ENCODE results near the gene POC1B.

Gene POC1B

DNA sequence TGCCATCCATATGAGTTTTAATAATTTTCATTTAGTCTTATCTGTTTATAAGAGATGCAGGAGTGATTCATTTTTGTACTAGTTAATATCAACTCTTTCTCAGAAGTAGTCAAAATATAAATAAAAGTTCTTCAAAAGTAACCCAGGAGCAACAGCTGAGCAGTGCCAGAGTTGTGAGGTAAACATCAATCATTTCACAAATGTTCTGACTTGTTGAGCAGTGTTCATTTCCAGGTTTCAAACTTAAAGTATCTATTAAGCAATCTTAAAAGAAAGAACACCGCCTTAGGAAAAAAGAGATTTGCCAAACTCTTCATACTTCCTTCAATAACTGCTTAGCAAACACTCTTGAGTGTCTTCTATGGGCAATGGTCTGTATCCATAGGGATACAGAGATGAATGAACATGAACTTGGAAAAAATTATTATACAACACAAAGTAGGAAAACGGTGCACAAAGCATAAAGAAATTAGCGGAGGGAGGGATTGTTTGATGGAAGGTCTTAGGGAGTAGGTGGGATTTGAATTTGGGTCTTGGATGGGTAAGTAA is 41.9 kb upstream of the POC1B start:
- no peak overlapping the region for H3K9ac ChIP-seq (ENCODE audit: insufficient read length, low read depth)

DNA sequence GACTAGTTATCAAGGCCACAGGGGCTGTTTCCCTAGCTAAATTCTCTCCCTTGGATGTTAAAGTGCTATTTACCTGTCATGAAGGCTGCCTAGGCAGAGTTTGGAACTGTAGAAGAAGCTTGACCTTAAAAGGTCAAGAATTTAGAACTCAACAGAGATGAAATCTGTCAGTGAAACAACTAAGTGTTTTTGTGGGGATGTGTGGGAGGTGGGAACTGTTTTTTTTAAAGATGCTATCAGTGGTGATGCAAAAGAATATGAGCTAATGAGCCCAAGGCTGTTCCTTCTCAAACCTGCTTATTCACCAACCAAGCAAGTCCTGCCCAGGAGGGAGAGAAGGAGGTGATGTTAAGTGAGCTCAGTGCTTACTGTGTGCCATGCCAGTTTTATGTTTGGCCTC is 40.8 kb upstream of the POC1B start:
- H3K9ac ChIP-seq (ENCODE audit: insufficient read length, low read depth), result no peak overlapping the region
- DNase-seq (ENCODE audit: low read depth, low spot score), result no peak
- H3K27me3 ChIP-seq (ENCODE audit: insufficient read depth, insufficient read length), result no peaks in the 10 kb centered on the region
- no peaks in the 10 kb centered on the region for H3K36me3 ChIP-seq (ENCODE audit: insufficient read depth, insufficient read length, low read length)
- H3K4me1 ChIP-seq (ENCODE audit: insufficient read depth, insufficient read length), result no peaks in the 10 kb centered on the region
- TF ChIP-seq YY1 (IDR thresholded peaks at IDR 0.05; ENCODE audit: insufficient read depth, insufficient read length) (no peak), SUZ12 (IDR thresholded peaks at IDR 0.05; ENCODE audit: extremely low read depth, insufficient read depth, insufficient read length) (no peak), ZNF274 (IDR thresholded peaks at IDR 0.05; ENCODE audit: low read depth, low read length) (no peak)
- no peak overlapping the region for H3K4me3 ChIP-seq (ENCODE audit: insufficient read length, low read depth)
- H3K9me3 ChIP-seq (ENCODE audit: insufficient read depth, low read length), result no peaks in the 10 kb centered on the region

More for the DNA sequence above, 41.9 kb upstream of the POC1B start:
- no peak for DNase-seq (ENCODE audit: low read depth, low spot score)
- no peaks in the 10 kb centered on the region for H3K27me3 ChIP-seq (ENCODE audit: insufficient read depth, insufficient read length)
- H3K4me3 ChIP-seq (ENCODE audit: insufficient read length, low read depth), result no peak overlapping the region
- H3K9me3 ChIP-seq (ENCODE audit: insufficient read depth, low read length), result no peaks in the 10 kb centered on the region
- no peaks in the 10 kb centered on the region for H3K4me1 ChIP-seq (ENCODE audit: insufficient read depth, insufficient read length)
- H3K36me3 ChIP-seq (ENCODE audit: insufficient read depth, insufficient read length, low read length), result no peaks in the 10 kb centered on the region
- TF ChIP-seq SUZ12 (IDR thresholded peaks at IDR 0.05; ENCODE audit: extremely low read depth, insufficient read depth, insufficient read length) (no peak), YY1 (IDR thresholded peaks at IDR 0.05; ENCODE audit: insufficient read depth, insufficient read length) (no peak), ZNF274 (IDR thresholded peaks at IDR 0.05; ENCODE audit: low read depth, low read length) (no peak)

DNA sequence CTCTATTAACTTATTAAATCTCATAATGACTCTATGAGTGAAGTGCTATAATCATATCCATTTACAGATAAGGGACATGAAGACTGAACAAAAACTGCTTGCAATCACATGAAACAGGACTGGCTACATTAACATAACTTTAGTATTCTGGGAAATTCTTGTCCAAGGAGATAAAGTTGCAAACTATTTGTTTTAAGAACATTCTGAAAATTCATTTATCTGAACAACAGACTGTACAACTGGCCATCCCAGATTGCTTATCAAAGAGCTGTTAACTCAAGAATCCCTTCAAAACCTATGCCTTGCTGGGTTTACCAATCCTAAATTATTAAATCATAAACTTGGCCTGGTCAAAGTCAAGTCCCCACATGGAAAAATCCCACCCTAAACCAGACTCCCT is 39.2 kb upstream of the POC1B start:
- Histone ChIP-seq H3K4me3 (ENCODE audit: insufficient read length, low read depth) (no peak overlapping the region), H3K9me3 (ENCODE audit: insufficient read depth, low read length) (no peaks in the 10 kb centered on the region)

DNA sequence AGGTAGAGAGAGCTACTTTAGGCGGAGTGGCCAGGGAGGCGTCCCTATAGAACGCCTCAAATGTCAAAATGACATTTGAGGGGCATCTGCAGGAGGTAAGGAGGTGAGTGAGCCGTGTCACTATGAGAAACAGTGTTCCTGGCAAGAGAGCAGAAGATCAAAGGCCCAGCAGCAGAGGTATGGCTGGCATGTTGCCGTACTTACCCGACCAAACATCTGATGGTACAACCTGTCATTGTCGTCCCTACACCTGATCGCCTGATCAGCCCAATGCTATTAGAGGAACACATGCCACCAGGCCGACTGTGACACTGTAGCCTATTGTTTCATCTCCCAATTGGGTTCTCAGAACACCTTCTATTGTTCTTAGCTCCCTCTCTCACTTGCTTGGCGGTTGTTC is 33.9 kb upstream of the POC1B start:
- no peaks in the 10 kb centered on the region for H3K4me1 ChIP-seq (ENCODE audit: insufficient read depth, insufficient read length)
- H3K27me3 ChIP-seq (ENCODE audit: insufficient read depth, insufficient read length), result no peaks in the 10 kb centered on the region
- TF ChIP-seq ZNF274 (IDR thresholded peaks at IDR 0.05; ENCODE audit: low read depth, low read length) (no peak), SUZ12 (IDR thresholded peaks at IDR 0.05; ENCODE audit: extremely low read depth, insufficient read depth, insufficient read length) (no peak), YY1 (IDR thresholded peaks at IDR 0.05; ENCODE audit: insufficient read depth, insufficient read length) (no peak)
- no peak overlapping the region for H3K4me3 ChIP-seq (ENCODE audit: insufficient read length, low read depth)
- H3K9me3 ChIP-seq (ENCODE audit: insufficient read depth, low read length), result no peaks in the 10 kb centered on the region
- DNase-seq (ENCODE audit: low read depth, low spot score), result no peak
- H3K36me3 ChIP-seq (ENCODE audit: insufficient read depth, insufficient read length, low read length), result no peaks in the 10 kb centered on the region
- H3K9ac ChIP-seq (ENCODE audit: insufficient read length, low read depth), result no peak overlapping the region

More for the DNA sequence above, 39.2 kb upstream of the POC1B start:
- H3K27me3 ChIP-seq (ENCODE audit: insufficient read depth, insufficient read length), result no peaks in the 10 kb centered on the region
- H3K9ac ChIP-seq (ENCODE audit: insufficient read length, low read depth), result no peak overlapping the region
- H3K36me3 ChIP-seq (ENCODE audit: insufficient read depth, insufficient read length, low read length), result no peaks in the 10 kb centered on the region
- no peak for DNase-seq (ENCODE audit: low read depth, low spot score)
- no peaks in the 10 kb centered on the region for H3K4me1 ChIP-seq (ENCODE audit: insufficient read depth, insufficient read length)
- TF ChIP-seq SUZ12 (IDR thresholded peaks at IDR 0.05; ENCODE audit: extremely low read depth, insufficient read depth, insufficient read length), result no peak
- no peak for TF ChIP-seq ZNF274 (IDR thresholded peaks at IDR 0.05; ENCODE audit: low read depth, low read length)
- no peak for TF ChIP-seq YY1 (IDR thresholded peaks at IDR 0.05; ENCODE audit: insufficient read depth, insufficient read length)

DNA sequence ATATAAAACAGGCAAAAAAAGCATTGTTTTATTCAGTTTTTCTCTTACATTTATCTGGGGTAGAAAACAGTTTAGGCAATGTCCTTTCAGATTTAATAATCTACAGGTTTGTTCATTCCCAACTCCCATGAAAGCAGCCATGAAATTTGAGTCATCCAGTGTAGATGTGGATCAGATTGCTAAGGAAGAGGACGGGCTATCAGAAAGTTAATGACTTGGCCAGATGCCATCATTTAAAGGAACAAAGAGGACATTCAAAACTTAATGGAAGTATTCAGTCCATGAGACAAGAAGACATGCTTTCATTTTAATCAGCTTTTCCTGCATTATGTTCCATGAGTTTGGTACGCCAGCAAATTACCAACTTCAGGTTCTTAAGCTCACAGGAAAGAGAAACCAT is 31.1 kb upstream of the POC1B start:
- no peak overlapping the region for H3K9ac ChIP-seq (ENCODE audit: insufficient read length, low read depth)
- DNase-seq (ENCODE audit: low read depth, low spot score), result no peak
- TF ChIP-seq ZNF274 (IDR thresholded peaks at IDR 0.05; ENCODE audit: low read depth, low read length) (no peak), YY1 (IDR thresholded peaks at IDR 0.05; ENCODE audit: insufficient read depth, insufficient read length) (no peak), SUZ12 (IDR thresholded peaks at IDR 0.05; ENCODE audit: extremely low read depth, insufficient read depth, insufficient read length) (no peak)
- H3K27me3 ChIP-seq (ENCODE audit: insufficient read depth, insufficient read length), result no peaks in the 10 kb centered on the region
- no peaks in the 10 kb centered on the region for H3K9me3 ChIP-seq (ENCODE audit: insufficient read depth, low read length)
- no peaks in the 10 kb centered on the region for H3K4me1 ChIP-seq (ENCODE audit: insufficient read depth, insufficient read length)
- H3K36me3 ChIP-seq (ENCODE audit: insufficient read depth, insufficient read length, low read length), result no peaks in the 10 kb centered on the region
- no peak overlapping the region for H3K4me3 ChIP-seq (ENCODE audit: insufficient read length, low read depth)

DNA sequence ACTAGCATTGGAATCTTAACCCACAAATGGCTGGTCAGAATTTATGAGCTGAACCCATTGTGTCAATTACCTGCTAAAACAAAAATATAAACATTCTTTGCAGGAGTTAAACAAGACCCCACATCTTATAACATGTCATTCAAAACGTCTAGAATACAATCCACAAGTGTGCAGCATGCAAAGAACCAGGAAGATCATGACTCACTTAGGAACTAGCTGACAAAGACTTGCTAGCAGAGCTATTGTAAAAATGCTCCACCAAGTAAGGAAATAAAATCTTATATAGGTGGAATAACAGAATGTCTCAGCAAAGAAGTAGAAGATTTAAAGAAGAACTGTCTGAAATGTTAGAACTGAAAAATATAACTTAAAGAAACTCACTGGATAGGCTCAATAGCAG is 26.5 kb upstream of the POC1B start:
- Histone ChIP-seq H3K4me1 (ENCODE audit: insufficient read depth, insufficient read length) (no peaks in the 10 kb centered on the region), H3K36me3 (ENCODE audit: insufficient read depth, insufficient read length, low read length) (no peaks in the 10 kb centered on the region), H3K27me3 (ENCODE audit: insufficient read depth, insufficient read length) (no peaks in the 10 kb centered on the region), H3K9me3 (ENCODE audit: insufficient read depth, low read length) (no peaks in the 10 kb centered on the region), H3K9ac (ENCODE audit: insufficient read length, low read depth) (no peak overlapping the region), H3K4me3 (ENCODE audit: insufficient read length, low read depth) (no peak overlapping the region)
- TF ChIP-seq ZNF274 (IDR thresholded peaks at IDR 0.05; ENCODE audit: low read depth, low read length) (no peak), SUZ12 (IDR thresholded peaks at IDR 0.05; ENCODE audit: extremely low read depth, insufficient read depth, insufficient read length) (no peak), YY1 (IDR thresholded peaks at IDR 0.05; ENCODE audit: insufficient read depth, insufficient read length) (no peak)
- DNase-seq (ENCODE audit: low read depth, low spot score), result no peak

DNA sequence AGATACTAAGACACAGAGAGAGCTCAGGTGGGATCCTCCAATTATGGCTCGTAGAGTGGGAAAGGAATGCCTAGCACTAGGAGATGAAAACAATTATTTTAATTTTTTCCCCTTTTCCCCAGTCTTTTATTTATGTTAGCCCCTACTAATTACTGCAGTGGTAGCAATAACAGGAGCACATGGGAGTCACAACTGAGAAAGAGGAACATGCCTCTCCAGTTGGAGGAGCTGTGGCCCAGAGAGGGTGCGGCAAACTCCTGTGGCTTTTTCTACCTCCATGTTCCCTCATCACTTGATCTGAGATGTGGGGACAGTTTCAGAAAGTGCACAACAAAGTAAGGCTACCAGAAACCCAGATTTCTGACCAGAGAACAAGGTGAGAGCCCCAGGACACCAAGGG is 25.9 kb upstream of the POC1B start:
- Histone ChIP-seq H3K27me3 (ENCODE audit: insufficient read depth, insufficient read length) (no peaks in the 10 kb centered on the region), H3K9me3 (ENCODE audit: insufficient read depth, low read length) (no peaks in the 10 kb centered on the region), H3K36me3 (ENCODE audit: insufficient read depth, insufficient read length, low read length) (no peaks in the 10 kb centered on the region), H3K9ac (ENCODE audit: insufficient read length, low read depth) (no peak overlapping the region), H3K4me1 (ENCODE audit: insufficient read depth, insufficient read length) (no peaks in the 10 kb centered on the region), H3K4me3 (ENCODE audit: insufficient read length, low read depth) (no peak overlapping the region)
- DNase-seq (ENCODE audit: low read depth, low spot score), result no peak
- no peak for TF ChIP-seq SUZ12 (IDR thresholded peaks at IDR 0.05; ENCODE audit: extremely low read depth, insufficient read depth, insufficient read length)
- no peak for TF ChIP-seq ZNF274 (IDR thresholded peaks at IDR 0.05; ENCODE audit: low read depth, low read length)
- no peak for TF ChIP-seq YY1 (IDR thresholded peaks at IDR 0.05; ENCODE audit: insufficient read depth, insufficient read length)

All from NT2/D1 (cell line).